GM21447 (cell line): ENCODE measurements around the gene ADM.

ENCODE experiments used
- ATAC-seq: cut with Tn5 transposase; IDR thresholded peaks from one replicate; pipeline ENCODE4 v1.9.1; 2021; ENCODE audit not compliant: unreplicated experiment

The ADM gene

GRCh38 chr11:10327254-10327653, 22.4 kb downstream of the ADM start:
- no peak for ATAC-seq

DNA sequence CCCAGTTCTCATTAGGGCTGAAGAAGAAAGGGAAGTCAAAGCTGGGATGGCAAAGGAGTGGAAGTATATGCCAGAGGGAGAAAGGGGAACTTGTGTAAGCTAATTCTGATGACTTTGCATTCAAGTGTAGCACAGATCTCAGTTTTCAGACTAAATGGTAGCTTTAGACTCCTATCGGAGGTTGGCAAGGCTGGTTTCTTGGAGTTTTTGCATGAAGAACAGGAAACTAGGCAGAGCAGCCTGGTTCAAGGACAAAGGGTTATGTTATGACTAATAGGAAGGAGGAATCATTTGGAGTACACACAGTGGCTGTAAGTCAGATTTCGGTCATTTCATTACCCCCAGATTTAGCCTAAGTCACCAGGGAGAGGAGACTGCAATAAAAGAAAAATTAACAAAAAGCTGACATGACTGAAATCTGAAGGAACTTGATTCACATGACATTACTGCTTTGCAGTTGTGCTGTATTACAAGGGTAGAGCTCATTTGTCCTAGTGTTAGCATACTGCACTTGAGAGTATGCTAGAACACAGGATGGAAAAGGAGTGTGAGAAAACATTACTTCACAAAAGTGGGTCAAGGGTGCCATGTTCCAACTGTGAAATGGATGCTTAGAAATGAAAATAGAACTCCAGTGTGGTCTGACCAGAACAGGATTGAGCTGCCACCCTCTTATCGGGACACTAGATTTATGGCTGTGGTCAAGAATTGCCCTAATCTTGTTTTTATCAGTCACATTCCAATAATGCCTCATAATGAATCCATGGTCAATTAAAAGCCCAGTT, 23.6 kb downstream of the ADM start:
- no peak for ATAC-seq

DNA sequence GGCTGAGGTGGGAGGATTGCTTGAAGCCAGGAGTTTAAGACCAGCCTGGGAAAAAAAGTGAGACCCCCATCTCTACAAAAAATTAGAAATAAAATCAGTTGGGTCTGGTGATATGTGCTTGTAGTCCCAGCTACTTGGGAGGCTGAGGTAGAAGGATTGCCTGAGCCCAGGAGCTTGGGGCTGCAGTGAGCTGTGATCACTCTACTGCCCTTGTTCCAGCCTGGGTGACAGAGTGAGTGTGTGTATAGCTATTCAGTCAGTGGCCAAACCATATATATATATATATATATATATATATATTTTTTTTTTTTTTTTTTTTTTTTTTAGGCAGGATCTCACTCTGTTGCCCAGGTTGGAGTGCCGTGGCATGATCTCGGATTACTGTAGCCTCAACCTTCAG, 24.5 kb downstream of the ADM start:
- ATAC-seq = no peak

DNA sequence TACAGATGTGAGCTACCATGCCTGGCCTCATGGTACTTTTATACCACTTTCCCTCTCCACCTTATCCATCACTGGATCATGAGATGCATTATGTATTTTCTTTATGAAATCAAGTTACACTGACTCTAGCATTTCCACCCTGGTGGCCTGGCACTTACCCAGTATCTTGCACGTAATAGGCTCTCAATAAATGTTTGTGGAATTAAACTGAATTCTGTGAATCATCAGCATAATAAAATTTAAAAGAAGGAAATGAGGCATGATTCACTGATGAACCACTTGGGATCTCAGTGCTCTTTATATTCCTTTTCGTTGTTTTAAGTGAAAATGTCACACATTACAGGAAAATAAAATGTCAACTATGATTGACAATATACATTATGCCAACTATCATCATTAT, 25.1 kb downstream of the ADM start:
- no peak for ATAC-seq

DNA sequence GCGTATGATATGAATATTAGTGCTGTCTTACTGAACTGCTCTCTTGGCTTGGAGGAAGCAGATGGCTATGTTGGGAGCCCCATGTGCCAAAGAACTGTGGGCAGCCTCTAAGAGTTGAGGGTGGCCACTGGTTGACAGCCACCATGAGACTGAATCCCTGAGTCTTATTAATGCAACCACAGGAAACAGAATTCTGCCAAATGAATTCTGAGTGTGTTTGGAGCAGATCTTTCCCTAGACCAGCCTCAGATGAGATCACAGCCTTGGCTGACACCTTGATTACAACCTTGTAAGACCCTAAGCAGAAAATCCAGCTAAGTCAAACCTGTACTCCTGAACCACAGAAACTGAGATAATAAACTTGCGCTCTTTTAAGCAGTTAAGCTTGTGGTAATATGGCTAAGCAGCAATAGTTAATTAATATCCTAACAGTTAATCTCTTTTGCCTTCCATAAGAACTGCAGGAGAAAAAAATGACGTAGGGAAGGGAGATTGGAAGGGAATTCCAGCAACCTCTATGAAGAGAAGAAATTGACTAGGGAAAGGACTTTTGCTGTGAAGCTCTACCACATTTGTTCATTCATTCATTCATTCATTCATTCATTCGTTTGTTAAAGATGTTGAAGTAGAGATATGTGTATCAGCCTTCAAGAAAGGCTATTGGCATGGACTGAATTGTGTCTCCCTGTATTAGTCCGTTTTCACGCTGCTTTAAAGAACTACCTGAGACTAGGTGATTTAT, 26.8 kb downstream of the ADM start:
- ATAC-seq = no peak

GRCh38 chr11:10333490-10333889, 28.6 kb downstream of the ADM start:
- no peak for ATAC-seq

DNA sequence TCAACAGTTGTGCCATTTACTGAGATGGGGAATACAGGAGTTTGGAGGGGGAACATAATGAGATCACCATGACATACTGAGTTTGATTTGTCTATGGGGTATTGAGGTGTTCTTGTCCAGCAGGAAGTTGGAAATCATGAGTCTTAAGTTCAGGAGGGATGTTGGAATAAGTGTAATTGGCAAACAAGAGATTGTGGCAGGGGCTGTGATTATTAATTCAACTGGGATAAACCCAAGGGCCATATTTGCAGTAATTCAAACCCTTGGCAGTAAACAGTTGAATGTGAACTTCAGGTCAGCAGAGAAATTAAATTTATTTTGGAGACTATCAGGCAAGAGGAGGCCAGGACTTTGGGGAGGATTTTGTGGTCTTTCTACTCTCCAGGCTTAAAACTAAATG, 33.4 kb downstream of the ADM start:
- no peak for ATAC-seq

DNA sequence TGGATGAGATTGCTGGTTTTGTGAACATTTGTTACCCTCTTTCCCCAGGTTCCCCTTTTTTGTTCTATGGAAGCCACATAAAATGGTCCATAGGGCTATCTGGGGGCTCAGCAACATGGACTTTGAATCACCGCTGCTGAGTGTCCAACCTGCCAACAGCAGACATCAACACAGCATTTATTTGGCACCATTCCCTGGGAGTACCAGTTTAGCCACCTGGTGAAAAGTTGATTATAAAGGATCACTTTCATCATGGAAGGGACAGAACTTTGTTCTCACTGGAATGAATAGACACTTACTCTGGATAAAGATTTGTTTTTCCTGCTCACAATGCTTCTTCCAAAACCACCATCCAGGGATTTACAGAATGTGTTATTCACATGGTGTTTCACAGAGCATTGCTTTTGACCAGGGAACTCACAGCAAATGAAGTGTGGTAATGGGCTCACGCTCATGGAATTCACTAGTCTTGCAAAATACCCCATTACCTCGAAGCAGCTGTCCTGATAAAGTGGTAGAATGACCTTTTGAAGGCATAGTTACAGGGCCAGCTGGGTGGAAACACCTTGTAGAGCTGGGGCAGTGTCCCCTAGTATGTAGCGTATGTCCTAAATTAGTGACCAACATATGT, 43.9 kb downstream of the ADM start:
- ATAC-seq = no peak

GRCh38 chr11:10349281-10349665, 44.4 kb downstream of the ADM start:
- ATAC-seq = no peak

DNA sequence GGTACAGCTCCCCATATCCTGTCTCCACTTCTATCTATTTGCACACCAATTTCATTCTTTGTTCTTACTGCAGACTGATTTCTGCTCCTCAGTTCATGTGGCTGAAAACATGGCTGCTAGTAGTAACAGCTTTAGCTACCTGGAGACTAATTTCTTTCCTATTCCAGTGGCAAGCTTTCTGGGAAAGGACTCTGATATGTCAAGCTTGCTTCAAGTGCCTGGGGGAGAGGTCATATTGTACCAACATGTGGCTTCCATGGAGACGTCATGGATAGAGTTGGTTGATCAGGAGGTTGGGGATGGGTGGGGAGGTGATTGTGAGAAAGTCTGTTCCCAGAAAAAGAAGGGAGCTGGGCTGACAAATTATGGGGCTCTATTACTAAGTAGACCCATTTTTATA, 44.9 kb downstream of the ADM start:
- no peak for ATAC-seq

DNA sequence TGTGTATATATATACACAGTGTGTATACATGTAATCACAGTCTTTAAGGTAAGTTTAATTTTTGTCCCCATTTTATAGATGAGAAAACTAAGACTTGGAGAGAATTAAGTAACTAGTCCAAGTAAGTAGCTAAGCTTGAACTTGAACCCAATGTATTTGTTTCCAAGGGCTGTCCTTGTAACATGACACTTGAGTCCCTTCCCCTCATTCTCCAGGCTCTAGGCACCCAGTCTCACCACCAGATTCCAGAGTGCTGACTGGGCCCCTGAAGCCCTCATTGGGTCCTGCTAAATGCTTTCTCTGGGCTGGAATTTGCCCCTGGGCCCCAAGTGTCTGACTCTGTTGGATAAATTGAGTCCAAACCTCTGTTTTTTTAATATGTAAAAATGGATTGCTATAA, 45.5 kb downstream of the ADM start:
- ATAC-seq = no peak

- no peak for ATAC-seq
These were observed 46.5 kb downstream of the ADM start for GRCh38 chr11:10351435-10351764.

- ATAC-seq = no peak
These were observed 47.1 kb downstream of the ADM start for GRCh38 chr11:10351765-10352641.

GRCh38 chr11:10352921-10353550, 48.2 kb downstream of the ADM start:
- no peak for ATAC-seq

DNA sequence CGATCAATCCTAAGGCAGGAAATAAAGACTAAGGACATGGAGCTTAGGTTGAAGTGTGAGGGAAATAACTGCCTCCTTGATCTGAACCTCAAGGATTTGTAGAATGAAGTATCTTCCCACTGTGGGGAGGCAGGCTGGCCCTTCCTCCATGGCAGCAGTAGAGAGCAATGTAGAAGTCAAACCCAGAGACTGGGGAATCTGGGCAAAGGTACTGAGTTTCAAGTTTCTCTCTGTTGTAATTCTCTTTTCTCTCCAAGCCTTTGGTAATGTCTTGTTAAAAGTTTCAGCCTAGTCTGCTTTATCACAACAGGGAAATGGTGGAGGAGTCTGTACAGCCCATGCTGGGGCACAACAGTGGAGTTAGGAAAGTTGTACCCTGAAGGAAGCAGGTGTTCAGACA, 49.5 kb downstream of the ADM start:
- ATAC-seq = no peak

- no peak for ATAC-seq
These were observed 50.4 kb downstream of the ADM start for GRCh38 chr11:10355257-10355661.

- ATAC-seq = no peak
These were observed 51.3 kb downstream of the ADM start for GRCh38 chr11:10356161-10356560.
